GM12878 (cell line): ENCODE data around the gene NSG1. TPM values are rescaled to one million over a fixed set of nuclear protein-coding genes. Genes with fewer than 3 reads are reported as not detected.

Experiments used
- ATAC-seq: fragments of 200-7000 bp; cut with Tn5 transposase; 3 replicates; pipeline ENCODE4 v1.9.1; 2020; ENCODE audit warnings: mild to moderate bottlenecking, moderate library complexity
- BruUV-seq: library from RNA; stranded (reverse); fragments of 400-500 nt; replicated peaks from 2 replicates; lab custom pipeline; 2021; lab: Mats Ljungman, UMichigan
- CTCF ChIA-PET: fragments of 300-600 bp; sonication (Branson Sonifier 250); formaldehyde crosslinking; extraction: SDS; loops from one replicate; lab custom pipeline; 2021; ENCODE audit warnings: inconsistent platforms; lab: Yijun Ruan, JAX
- POLR2A ChIA-PET: fragments of 350-600 bp; formaldehyde crosslinking; extraction: SDS; loops from one replicate; lab custom pipeline; 2021; ENCODE audit warnings: inconsistent platforms; lab: Charles Lee
- RAD21 ChIA-PET: fragments of 300-600 bp; sonication (Branson Sonifier 250); formaldehyde crosslinking; loops from one replicate; lab custom pipeline; 2023; ENCODE audit warnings: antibody characterized with exemption; ENCODE audit not compliant: unreplicated experiment; lab: Charles Lee
- SMC1A ChIA-PET: fragments of 300-600 bp; sonication (Branson Sonifier 250); formaldehyde crosslinking; loops from one replicate; lab custom pipeline; 2023; ENCODE audit not compliant: unreplicated experiment, uncharacterized antibody; lab: Charles Lee
- DNase-seq: peaks from one replicate; pipeline ENCODE4 v3.0.0-alpha.2; 2011; ENCODE audit warnings: low read depth, low spot score
- FAIRE-seq: peaks from 3 replicates; lab custom pipeline; 2011; peaks lifted over from hg19 to GRCh38; lab: Jason Lieb, UNC
- H2AFZ ChIP-seq: 2 replicates; pipeline ENCODE4 v1.6.0; 2011; ENCODE audit warnings: low read depth, low read length, control low read depth; ENCODE audit not compliant: control insufficient read depth
- H3K27ac ChIP-seq: 2 replicates; pipeline ENCODE4 v1.5.1; 2011; ENCODE audit warnings: control low read depth; ENCODE audit not compliant: control insufficient read depth, insufficient read depth
- H3K27me3 ChIP-seq, 2 experiments: replicated peaks in 1 of 2; 2 replicates each; pipeline versions ENCODE4 v1.6.0 to v1.6.1; 2011; ENCODE audit warnings: low read length in 1 of 2; ENCODE audit not compliant: control insufficient read depth in 2 of 2, insufficient read depth in 2 of 2
- H3K36me3 ChIP-seq, 2 experiments: 2 replicates each; pipeline ENCODE4 v1.5.1; 2011; ENCODE audit warnings: low read length in 1 of 2; ENCODE audit not compliant: control insufficient read depth in 2 of 2, insufficient read depth in 2 of 2
- H3K4me1 ChIP-seq: 2 replicates; pipeline ENCODE4 v1.6.1; 2011; ENCODE audit warnings: mild to moderate bottlenecking, low read length, moderate library complexity, mixed read lengths; ENCODE audit not compliant: control insufficient read depth, insufficient read depth
- H3K4me2 ChIP-seq: 2 replicates; pipeline ENCODE4 v1.6.0; 2011; ENCODE audit warnings: control low read depth; ENCODE audit not compliant: control insufficient read depth, insufficient read depth
- H3K4me3 ChIP-seq: fragments of 200-600 bp; sonication (generic); 2 replicates; pipeline ENCODE4 v1.5.1; 2016
- H3K79me2 ChIP-seq: 2 replicates; pipeline ENCODE4 v1.6.0; 2011; ENCODE audit warnings: low read length; ENCODE audit not compliant: control insufficient read depth, insufficient read depth
- H3K9ac ChIP-seq: 2 replicates; pipeline ENCODE4 v1.8.0; 2011; ENCODE audit warnings: low read length, control low read depth, mixed read lengths; ENCODE audit not compliant: control insufficient read depth, insufficient read depth
- H3K9me3 ChIP-seq: replicated peaks from 3 replicates; pipeline ENCODE4 v1.5.1; 2011; ENCODE audit warnings: mild to moderate bottlenecking, low read length; ENCODE audit not compliant: control insufficient read depth, insufficient read depth
- H4K20me1 ChIP-seq: 2 replicates; pipeline ENCODE4 v1.6.0; 2011; ENCODE audit not compliant: control insufficient read depth, insufficient read depth
- CBFB ChIP-seq: IDR thresholded peaks from 2 replicates; pipeline ENCODE4 v1.6.1; 2016; ENCODE audit warnings: antibody characterized with exemption, low read depth
- ESRRA ChIP-seq: IDR thresholded peaks from 2 replicates; pipeline ENCODE4 v1.6.1; 2012; ENCODE audit warnings: mild to moderate bottlenecking, low read length, improper control_type of control experiment
- PAX8 ChIP-seq: fragments of 450-650 bp; IDR thresholded peaks from 2 replicates; pipeline ENCODE4 v1.6.1; 2017; ENCODE audit warnings: mild to moderate bottlenecking, moderate library complexity
- RUNX3 ChIP-seq: IDR thresholded peaks from 2 replicates; pipeline ENCODE4 v1.6.1; 2012; ENCODE audit warnings: low read length, inconsistent platforms
- WGBS: methylation state at CpG from one replicate; pipeline ENCODE4 v1.1.6; 2016; ENCODE audit warnings: low lambda C conversion rate; ENCODE audit not compliant: insufficient replicate concordance, insufficient coverage; ENCODE audit errors: missing lambda C conversion rate; 5-methylcytosine and 5-hydroxymethylcytosine counted together
- in situ Hi-C: fragments of 300-500 bp; cut with MboI; formaldehyde crosslinking; loops from 9 replicates; pipeline ENCODE4 v1.14.3; 2018; ENCODE audit warnings: mixed read lengths
- intact Hi-C: fragments of 100-400 bp; cut with micrococcal nuclease; formaldehyde crosslinking; loops from one replicate; pipeline ENCODE4 v1.14.2; 2022; ENCODE audit not compliant: unreplicated experiment
- polyA plus RNA-seq, 11 experiments: library from polyadenylated mRNA; depleted of rRNA in 4 of 11; unstranded in 6 of 11; stranded (reverse) in 5 of 11; fragments of >200 nt; fragmentation: Nextera tagmentation in 4 of 11; fragmentation: Illumina TruSeq in 1 of 11; extraction: Ambion mirVana in 4 of 11; extraction: Trizol in 1 of 11; gene quantifications; 1 replicate in 1 of 11; 2 replicates in 10 of 11; pipeline versions ENCODE4 v1.2.1 to v1.2.3, GENCODE V29; 2011 to 2016; ENCODE audit warnings: inconsistent platforms in 2 of 11, missing spikeins in 2 of 11, low read depth in 1 of 11
- total RNA-seq, 4 experiments: library from RNA; depleted of rRNA in 3 of 4; stranded (reverse); fragments of >200 nt in 3 of 4; fragmentation: Illumina TruSeq in 1 of 4; extraction: Trizol in 1 of 4; gene quantifications; 2 replicates each; pipeline versions ENCODE4 v1.2.1 to v1.2.3, GENCODE V29; 2013 to 2021
- TF ChIP-seq, protein P1 (sequence below): fragments of 450-650 bp; conservative IDR thresholded peaks from 2 replicates; pipeline ENCODE4 v1.6.1; 2017; ENCODE audit warnings: mild to moderate bottlenecking, moderate library complexity
- TF ChIP-seq, protein P2 (sequence below): IDR thresholded peaks from 2 replicates; pipeline ENCODE4 v1.6.1; 2012; ENCODE audit warnings: low read depth, low read length, improper control_type of control experiment
- TF ChIP-seq, protein P3 (sequence below): IDR thresholded peaks from 2 replicates; pipeline ENCODE4 v1.6.1; 2012; ENCODE audit warnings: low read length, inconsistent platforms
- TF ChIP-seq, protein P4 (sequence below): IDR thresholded peaks from 2 replicates; pipeline ENCODE4 v1.6.1; 2011; ENCODE audit warnings: borderline replicate concordance, low read depth, mild to moderate bottlenecking, moderate library complexity, mixed read lengths, low read length; ENCODE audit not compliant: insufficient read depth; ENCODE audit errors: extremely low read length

The NSG1 gene
- total and polyA plus RNA-seq, 10 of the 15 experiments (the other 5 are each of a cell fraction or from before 2014, with no cell fraction given) = 0.03 to 0.19 (median 0.10) TPM; not detected in 5

DNA sequence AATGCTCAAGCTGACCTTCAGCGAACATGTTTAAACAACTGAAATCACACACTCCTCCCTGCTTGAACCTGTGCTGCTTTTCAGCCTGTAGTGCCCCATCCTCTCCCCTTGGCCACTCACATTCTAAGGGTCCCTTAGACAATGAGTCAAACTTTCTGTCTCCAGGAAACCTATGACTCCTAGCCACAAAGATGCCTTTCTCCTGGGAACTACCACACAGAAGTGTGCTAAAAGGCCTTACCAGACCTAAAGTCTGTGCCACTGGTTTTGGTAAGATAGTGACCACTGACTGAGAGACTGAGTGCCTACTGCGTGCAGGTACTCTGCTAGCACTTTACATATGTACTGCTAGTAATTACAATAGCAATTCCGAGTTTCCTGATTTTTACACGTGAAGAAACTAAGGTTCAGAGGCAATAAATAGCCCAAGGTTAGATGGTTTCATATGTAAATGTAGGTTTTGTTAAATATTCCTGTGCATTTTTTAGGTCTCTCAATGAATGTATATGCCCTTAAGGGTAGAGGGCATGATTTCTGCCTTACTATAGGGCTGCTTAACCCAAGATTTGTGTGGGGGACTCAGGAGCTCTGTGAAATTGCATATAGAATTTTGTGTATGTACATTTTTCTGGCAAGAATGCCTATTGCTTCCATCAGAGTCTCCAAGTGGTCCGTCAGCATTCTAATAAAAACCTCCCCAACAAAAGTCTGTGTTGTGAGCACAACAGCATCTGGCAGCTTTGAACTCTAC lies 71.1 kb downstream of the NSG1 start:
- Histone ChIP-seq H3K36me3 (peaks cover 12 to 16% of the 10 kb centered on the region in 2 experiments; a peak in 3 of 4 replicates), H3K27me3 (no peaks in the 10 kb centered on the region), H3K9ac (no peak overlapping the region), H3K4me3 (no peak overlapping the region), H4K20me1 (no peaks in the 10 kb centered on the region), H3K4me2 (no peak overlapping the region), H2AFZ (no peak overlapping the region), H3K27ac (no peak overlapping the region), H3K9me3 (no peaks in the 10 kb centered on the region), H3K79me2 (no peaks in the 10 kb centered on the region), H3K4me1 (no peaks in the 10 kb centered on the region)
- BruUV-seq = no TSS peak
- ChIA-PET CTCF (interaction anchor here (1.0 kb wide), 1 partner anchor 231 kb away, joined by 3 read pairs; no protein-coding TSS in a partner anchor), POLR2A (no interaction called here), RAD21 (no interaction called here), SMC1A (interaction anchor here (0.7 kb wide), 1 partner anchor 906 kb away, joined by 3 read pairs; no protein-coding TSS in a partner anchor)
- intact Hi-C loops (no loop called here), in situ Hi-C loops (no loop called here)
- no peak for FAIRE-seq
- TF ChIP-seq CBFB = no peak
- no peak for TF ChIP-seq ESRRA
- TF ChIP-seq, protein P1, sequence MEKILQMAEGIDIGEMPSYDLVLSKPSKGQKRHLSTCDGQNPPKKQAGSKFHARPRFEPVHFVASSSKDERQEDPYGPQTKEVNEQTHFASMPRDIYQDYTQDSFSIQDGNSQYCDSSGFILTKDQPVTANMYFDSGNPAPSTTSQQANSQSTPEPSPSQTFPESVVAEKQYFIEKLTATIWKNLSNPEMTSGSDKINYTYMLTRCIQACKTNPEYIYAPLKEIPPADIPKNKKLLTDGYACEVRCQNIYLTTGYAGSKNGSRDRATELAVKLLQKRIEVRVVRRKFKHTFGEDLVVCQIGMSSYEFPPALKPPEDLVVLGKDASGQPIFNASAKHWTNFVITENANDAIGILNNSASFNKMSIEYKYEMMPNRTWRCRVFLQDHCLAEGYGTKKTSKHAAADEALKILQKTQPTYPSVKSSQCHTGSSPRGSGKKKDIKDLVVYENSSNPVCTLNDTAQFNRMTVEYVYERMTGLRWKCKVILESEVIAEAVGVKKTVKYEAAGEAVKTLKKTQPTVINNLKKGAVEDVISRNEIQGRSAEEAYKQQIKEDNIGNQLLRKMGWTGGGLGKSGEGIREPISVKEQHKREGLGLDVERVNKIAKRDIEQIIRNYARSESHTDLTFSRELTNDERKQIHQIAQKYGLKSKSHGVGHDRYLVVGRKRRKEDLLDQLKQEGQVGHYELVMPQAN = no peak
- TF ChIP-seq RUNX3 = no peak
- TF ChIP-seq, protein P2, sequence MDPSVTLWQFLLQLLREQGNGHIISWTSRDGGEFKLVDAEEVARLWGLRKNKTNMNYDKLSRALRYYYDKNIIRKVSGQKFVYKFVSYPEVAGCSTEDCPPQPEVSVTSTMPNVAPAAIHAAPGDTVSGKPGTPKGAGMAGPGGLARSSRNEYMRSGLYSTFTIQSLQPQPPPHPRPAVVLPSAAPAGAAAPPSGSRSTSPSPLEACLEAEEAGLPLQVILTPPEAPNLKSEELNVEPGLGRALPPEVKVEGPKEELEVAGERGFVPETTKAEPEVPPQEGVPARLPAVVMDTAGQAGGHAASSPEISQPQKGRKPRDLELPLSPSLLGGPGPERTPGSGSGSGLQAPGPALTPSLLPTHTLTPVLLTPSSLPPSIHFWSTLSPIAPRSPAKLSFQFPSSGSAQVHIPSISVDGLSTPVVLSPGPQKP = no peak
- no peak for TF ChIP-seq PAX8
- TF ChIP-seq, protein P3, sequence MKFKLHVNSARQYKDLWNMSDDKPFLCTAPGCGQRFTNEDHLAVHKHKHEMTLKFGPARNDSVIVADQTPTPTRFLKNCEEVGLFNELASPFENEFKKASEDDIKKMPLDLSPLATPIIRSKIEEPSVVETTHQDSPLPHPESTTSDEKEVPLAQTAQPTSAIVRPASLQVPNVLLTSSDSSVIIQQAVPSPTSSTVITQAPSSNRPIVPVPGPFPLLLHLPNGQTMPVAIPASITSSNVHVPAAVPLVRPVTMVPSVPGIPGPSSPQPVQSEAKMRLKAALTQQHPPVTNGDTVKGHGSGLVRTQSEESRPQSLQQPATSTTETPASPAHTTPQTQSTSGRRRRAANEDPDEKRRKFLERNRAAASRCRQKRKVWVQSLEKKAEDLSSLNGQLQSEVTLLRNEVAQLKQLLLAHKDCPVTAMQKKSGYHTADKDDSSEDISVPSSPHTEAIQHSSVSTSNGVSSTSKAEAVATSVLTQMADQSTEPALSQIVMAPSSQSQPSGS = no peak
- TF ChIP-seq, protein P4, sequence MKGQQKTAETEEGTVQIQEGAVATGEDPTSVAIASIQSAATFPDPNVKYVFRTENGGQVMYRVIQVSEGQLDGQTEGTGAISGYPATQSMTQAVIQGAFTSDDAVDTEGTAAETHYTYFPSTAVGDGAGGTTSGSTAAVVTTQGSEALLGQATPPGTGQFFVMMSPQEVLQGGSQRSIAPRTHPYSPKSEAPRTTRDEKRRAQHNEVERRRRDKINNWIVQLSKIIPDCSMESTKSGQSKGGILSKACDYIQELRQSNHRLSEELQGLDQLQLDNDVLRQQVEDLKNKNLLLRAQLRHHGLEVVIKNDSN = no peak
- WGBS = 94% methylated on average over 5 of the region's 5 CpGs
- no peak for ATAC-seq
- no peak for DNase-seq
